ENCODE measurements around the gene ZFAND2B. TPM values are rescaled to one million over a fixed set of nuclear protein-coding genes. Genes with fewer than 3 reads are reported as not detected.

ZFAND2B gene
- total and polyA plus RNA-seq, 3 experiments from 2014 or later = 32.4 to 86.0 (median 36.8) TPM

DNA sequence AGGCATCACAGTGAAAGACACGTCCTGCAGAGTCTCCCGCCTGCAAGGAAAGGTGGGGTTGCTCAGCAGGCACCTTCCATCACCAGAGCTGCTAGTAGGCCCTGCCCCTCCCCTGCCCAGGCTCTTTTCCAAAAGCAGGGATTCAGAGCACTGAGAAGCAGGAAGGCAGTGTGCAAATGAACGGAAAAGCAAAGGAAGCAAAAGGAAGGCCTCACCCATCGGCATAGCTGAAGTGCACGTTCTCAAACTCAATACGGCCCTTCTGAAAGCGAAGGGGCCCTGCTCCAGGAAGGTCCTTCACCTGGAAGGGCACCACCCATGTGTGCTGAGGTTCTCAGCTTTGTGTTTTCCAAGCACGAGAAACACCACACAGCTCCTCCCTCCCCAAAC is 6.4 kb downstream of the ZFAND2B start:
- Histone ChIP-seq H3K4me1 (ENCODE audit: insufficient read depth, low read length) (peaks cover 18% of the 10 kb centered on the region), H3K27me3 (ENCODE audit: insufficient read depth, low read length, poor library complexity, severe bottlenecking) (no peaks in the 10 kb centered on the region), H3K4me3 (ENCODE audit: low read length) (no peak overlapping the region), H3K9me3 (ENCODE audit: low read length) (no peaks in the 10 kb centered on the region), H3K36me3 (ENCODE audit: insufficient read depth, low read length) (peaks cover 13% of the 10 kb centered on the region), H3K27ac (ENCODE audit: low read depth, low read length) (no peak overlapping the region)
- CTCF ChIA-PET = interaction anchor here (0.9 to 9.0 kb wide), 8 partner anchors 12 to 89 kb away, joined by 3 to 110 read pairs (median 8); partner anchors contain the start of genes CNPPD1, NHEJ1 and SLC23A3
- Mint-ChIP-seq H3K4me3 (peak overlapping the region in 1 of 7 donors; percentile 65), H3K27me3 (peaks cover 0 to 2% of the 10 kb centered on the region in 2 donors), H3K9me3 (no peaks in the 10 kb centered on the region), H3K27ac (peak overlapping the region in 2 of 8 donors; percentile 55 to 74), H3K36me3 (peaks cover 0 to 21% (median 5%) of the 10 kb centered on the region in 3 donors), H3K4me1 (peaks cover 27 to 47% (median 40%) of the 10 kb centered on the region in 3 donors)
- POLR2A ChIA-PET = no interaction called here
- DNase-seq = no peak

- Mint-ChIP-seq H3K4me3 (peak overlapping the region in 1 of 7 donors; percentile 65), H3K4me1 (peaks cover 25 to 45% (median 36%) of the 10 kb centered on the region in 3 donors), H3K9me3 (no peaks in the 10 kb centered on the region), H3K36me3 (peaks cover 0 to 16% (median 5%) of the 10 kb centered on the region in 3 donors), H3K27me3 (peaks cover 0 to 2% of the 10 kb centered on the region in 2 donors), H3K27ac (peak overlapping the region in 1 of 8 donors; percentile 55)
- POLR2A ChIA-PET = no interaction called here
- no peak overlapping the region for H3K4me3 ChIP-seq (ENCODE audit: low read length)
- no peak for DNase-seq
- H3K27ac ChIP-seq (ENCODE audit: low read depth, low read length) = no peak overlapping the region
- H3K36me3 ChIP-seq (ENCODE audit: insufficient read depth, low read length) = peaks cover 8% of the 10 kb centered on the region
- peaks cover 18% of the 10 kb centered on the region for H3K4me1 ChIP-seq (ENCODE audit: insufficient read depth, low read length)
- H3K9me3 ChIP-seq (ENCODE audit: low read length) = no peaks in the 10 kb centered on the region
- no peaks in the 10 kb centered on the region for H3K27me3 ChIP-seq (ENCODE audit: insufficient read depth, low read length, poor library complexity, severe bottlenecking)
- CTCF ChIA-PET = interaction anchor here (0.9 to 9.0 kb wide), 8 partner anchors 13 to 89 kb away, joined by 3 to 110 read pairs (median 8); partner anchors contain the start of genes CNPPD1, NHEJ1 and SLC23A3
Observed at GRCh38 chr2:219213486-219214071, 7.0 kb downstream of the ZFAND2B start.

DNA sequence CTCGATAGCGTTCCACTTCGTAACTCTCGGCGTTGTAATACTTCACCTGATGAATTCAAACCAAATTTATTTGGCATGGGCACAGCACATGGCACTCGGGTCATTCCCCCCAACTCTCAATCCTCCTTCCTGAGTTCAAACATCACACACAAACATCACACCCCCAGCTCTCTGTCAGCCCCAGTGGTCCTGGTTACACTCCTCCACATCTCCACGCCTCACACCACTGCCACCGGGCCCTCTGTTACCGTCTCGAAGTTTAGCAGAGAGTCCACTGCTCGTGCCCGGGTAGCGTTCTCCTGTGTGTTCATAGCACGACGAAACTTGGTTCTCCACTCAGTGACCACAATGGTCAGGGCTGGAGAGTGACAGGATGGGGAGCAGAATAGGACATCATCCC is 7.6 kb downstream of the ZFAND2B start:
- H3K27ac Mint-ChIP-seq = peak overlapping the region in 1 of 8 donors; percentile 80
- H3K4me1 Mint-ChIP-seq = peaks cover 25 to 43% (median 33%) of the 10 kb centered on the region in 3 donors
- peaks cover 0 to 2% of the 10 kb centered on the region in 2 donors for H3K27me3 Mint-ChIP-seq
- H3K27ac ChIP-seq (ENCODE audit: low read depth, low read length) = no peak overlapping the region
- no peaks in the 10 kb centered on the region for H3K9me3 Mint-ChIP-seq
- H3K36me3 Mint-ChIP-seq = peaks cover 0 to 10% (median 5%) of the 10 kb centered on the region in 3 donors
- H3K4me3 Mint-ChIP-seq = no peak overlapping the region
- ChIA-PET CTCF (interaction anchor here (1.0 to 9.0 kb wide), 5 partner anchors 9 to 81 kb away, joined by 3 to 68 read pairs (median 22); partner anchors contain the start of genes NHEJ1 and SLC23A3), POLR2A (no interaction called here)
- H3K27me3 ChIP-seq (ENCODE audit: insufficient read depth, low read length, poor library complexity, severe bottlenecking) = no peaks in the 10 kb centered on the region
- H3K4me1 ChIP-seq (ENCODE audit: insufficient read depth, low read length) = peaks cover 21% of the 10 kb centered on the region
- peaks cover 3% of the 10 kb centered on the region for H3K36me3 ChIP-seq (ENCODE audit: insufficient read depth, low read length)
- no peaks in the 10 kb centered on the region for H3K9me3 ChIP-seq (ENCODE audit: low read length)
- no peak for DNase-seq
- H3K4me3 ChIP-seq (ENCODE audit: low read length) = no peak overlapping the region

DNA sequence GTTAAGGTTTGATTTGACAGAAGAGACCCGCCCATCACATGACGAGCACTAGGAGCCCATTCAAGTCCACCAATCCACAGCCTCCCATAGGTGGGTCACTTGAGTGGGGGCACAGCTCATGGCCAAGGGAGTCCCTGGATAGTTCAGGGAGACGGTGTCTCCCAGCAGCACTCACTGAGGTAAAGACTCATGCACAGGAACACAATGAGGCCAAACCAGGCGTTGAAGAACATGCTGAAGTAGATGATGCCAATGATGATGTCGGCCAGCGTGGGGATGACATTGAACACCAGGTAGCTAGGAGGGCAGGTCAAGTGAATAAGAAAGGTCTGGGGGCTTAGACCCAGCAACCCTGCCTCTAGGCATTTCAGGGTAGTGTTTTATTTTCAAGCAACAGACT is 8.2 kb downstream of the ZFAND2B start:
- ChIA-PET POLR2A (interaction anchor here (0.5 to 0.6 kb wide), 2 partner anchors 44 to 77 kb away, joined by 3 to 5 read pairs; no protein-coding TSS in a partner anchor), CTCF (interaction anchor here (1.0 to 9.0 kb wide), 6 partner anchors 10 to 80 kb away, joined by 3 to 68 read pairs (median 14); partner anchors contain the start of genes NHEJ1 and SLC23A3)
- Histone ChIP-seq H3K27me3 (ENCODE audit: insufficient read depth, low read length, poor library complexity, severe bottlenecking) (no peaks in the 10 kb centered on the region), H3K9me3 (ENCODE audit: low read length) (no peaks in the 10 kb centered on the region), H3K27ac (ENCODE audit: low read depth, low read length) (no peak overlapping the region), H3K4me3 (ENCODE audit: low read length) (no peak overlapping the region), H3K36me3 (ENCODE audit: insufficient read depth, low read length) (no peaks in the 10 kb centered on the region), H3K4me1 (ENCODE audit: insufficient read depth, low read length) (peaks cover 26% of the 10 kb centered on the region)
- H3K36me3 Mint-ChIP-seq = peaks cover 0 to 9% (median 5%) of the 10 kb centered on the region in 3 donors
- H3K4me1 Mint-ChIP-seq = peaks cover 26 to 43% (median 33%) of the 10 kb centered on the region in 3 donors
- H3K27ac Mint-ChIP-seq = peak overlapping the region in 1 of 8 donors; percentile 80
- peaks cover 0 to 2% of the 10 kb centered on the region in 2 donors for H3K27me3 Mint-ChIP-seq
- H3K4me3 Mint-ChIP-seq = peak overlapping the region in 1 of 7 donors; percentile 56
- DNase-seq = no peak
- no peaks in the 10 kb centered on the region for H3K9me3 Mint-ChIP-seq

- Histone ChIP-seq H3K9me3 (ENCODE audit: low read length) (no peaks in the 10 kb centered on the region), H3K27me3 (ENCODE audit: insufficient read depth, low read length, poor library complexity, severe bottlenecking) (no peaks in the 10 kb centered on the region), H3K27ac (ENCODE audit: low read depth, low read length) (no peak overlapping the region), H3K36me3 (ENCODE audit: insufficient read depth, low read length) (peaks cover 8% of the 10 kb centered on the region), H3K4me1 (ENCODE audit: insufficient read depth, low read length) (peaks cover 22% of the 10 kb centered on the region), H3K4me3 (ENCODE audit: low read length) (no peak overlapping the region)
- ChIA-PET POLR2A (interaction anchor here (0.9 to 1.3 kb wide), 2 partner anchors 39 to 79 kb away, joined by 3 to 4 read pairs; partner anchors contain the start of gene CNPPD1), CTCF (interaction anchor here (0.6 to 9.0 kb wide), 12 partner anchors 33 to 79 kb away, joined by 3 to 68 read pairs (median 4); partner anchors contain the start of genes NHEJ1, SLC23A3 and TUBA4B)
- H3K27ac Mint-ChIP-seq = peak overlapping the region in 2 of 8 donors; percentile 70 to 72
- DNase-seq = no peak
- peak overlapping the region in 1 of 7 donors; percentile 51 for H3K4me3 Mint-ChIP-seq
- peaks cover 0 to 2% of the 10 kb centered on the region in 2 donors for H3K27me3 Mint-ChIP-seq
- H3K4me1 Mint-ChIP-seq = peaks cover 22 to 32% (median 24%) of the 10 kb centered on the region in 3 donors
- no peaks in the 10 kb centered on the region for H3K9me3 Mint-ChIP-seq
- H3K36me3 Mint-ChIP-seq = peaks cover 0 to 19% (median 5%) of the 10 kb centered on the region in 3 donors
Observed at GRCh38 chr2:219215871-219216534, 9.4 kb downstream of the ZFAND2B start.

DNA sequence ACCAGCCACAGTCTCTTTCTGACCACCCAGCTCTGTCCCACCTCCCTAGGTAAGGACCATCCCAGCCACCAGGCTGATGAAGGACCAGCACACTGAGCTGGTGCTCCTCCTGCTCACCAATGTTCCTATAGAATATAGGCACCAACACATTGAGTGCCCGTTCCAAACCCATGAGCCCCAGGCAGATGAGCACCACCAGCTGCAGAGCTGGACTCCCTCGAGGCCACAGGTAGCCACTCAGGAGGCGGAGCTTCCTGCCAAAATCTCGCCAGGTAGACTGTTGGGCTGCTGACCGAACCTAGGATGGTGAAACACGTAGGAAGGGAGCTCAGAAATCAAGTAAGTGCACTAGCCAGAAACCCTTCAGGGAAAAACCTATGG is 9.9 kb downstream of the ZFAND2B start:
- Histone ChIP-seq H3K27me3 (ENCODE audit: insufficient read depth, low read length, poor library complexity, severe bottlenecking) (no peaks in the 10 kb centered on the region), H3K36me3 (ENCODE audit: insufficient read depth, low read length) (peaks cover 13% of the 10 kb centered on the region), H3K27ac (ENCODE audit: low read depth, low read length) (no peak overlapping the region), H3K9me3 (ENCODE audit: low read length) (no peaks in the 10 kb centered on the region), H3K4me3 (ENCODE audit: low read length) (no peak overlapping the region), H3K4me1 (ENCODE audit: insufficient read depth, low read length) (peaks cover 18% of the 10 kb centered on the region)
- Mint-ChIP-seq H3K4me3 (peak overlapping the region in 5 of 7 donors; percentile 22 to 54 (median 51)), H3K36me3 (peaks cover 2 to 24% (median 9%) of the 10 kb centered on the region in 3 donors), H3K4me1 (peaks cover 17 to 27% (median 19%) of the 10 kb centered on the region in 3 donors), H3K27ac (peak overlapping the region in 2 of 8 donors; percentile 72 to 83), H3K27me3 (peaks cover 0 to 2% of the 10 kb centered on the region in 2 donors), H3K9me3 (no peaks in the 10 kb centered on the region)
- ChIA-PET POLR2A (interaction anchor here (1.3 kb wide), 1 partner anchor 40 kb away, joined by 4 read pairs; the partner anchor contains the start of gene CNPPD1), CTCF (interaction anchor here (0.6 to 9.0 kb wide), 12 partner anchors 12 to 84 kb away, joined by 3 to 68 read pairs (median 3); partner anchors contain the start of genes DNAJB2, NHEJ1 and SLC23A3)
- no peak for DNase-seq

DNA sequence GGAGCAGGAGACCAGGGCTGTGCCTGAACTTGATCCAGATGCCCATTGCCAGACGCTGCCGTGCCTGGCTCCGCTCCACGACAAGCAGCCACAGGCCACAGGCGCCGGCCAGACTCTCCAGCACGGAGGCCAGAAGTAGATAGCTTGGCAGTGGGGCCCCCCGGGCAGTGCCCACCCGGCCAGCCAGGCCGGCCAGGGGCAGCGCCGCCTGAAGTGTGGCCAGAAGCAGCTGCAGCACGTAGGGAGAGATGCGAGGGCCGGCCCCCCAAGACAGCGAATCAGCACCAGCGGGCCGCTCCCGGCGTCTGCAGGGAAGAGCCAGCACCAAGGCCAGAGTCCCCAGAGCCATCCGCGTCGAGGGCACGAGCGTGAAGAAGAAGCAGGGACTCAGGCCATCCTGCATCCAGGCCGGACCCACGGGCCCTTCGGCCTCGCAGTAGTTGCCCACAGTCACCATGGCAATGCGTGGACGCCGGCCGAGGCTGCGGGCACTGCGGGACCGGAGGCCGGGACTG is 11.7 kb downstream of the ZFAND2B start:
- Histone ChIP-seq H3K36me3 (ENCODE audit: insufficient read depth, low read length) (peaks cover 28% of the 10 kb centered on the region), H3K4me1 (ENCODE audit: insufficient read depth, low read length) (peaks cover 18% of the 10 kb centered on the region), H3K27ac (ENCODE audit: low read depth, low read length) (peak overlapping the region; percentile 68), H3K27me3 (ENCODE audit: insufficient read depth, low read length, poor library complexity, severe bottlenecking) (no peaks in the 10 kb centered on the region), H3K9me3 (ENCODE audit: low read length) (no peaks in the 10 kb centered on the region), H3K4me3 (ENCODE audit: low read length) (peak overlapping the region; percentile 72)
- Mint-ChIP-seq H3K27me3 (peaks cover 0 to 2% of the 10 kb centered on the region in 2 donors), H3K36me3 (peaks cover 4 to 40% (median 10%) of the 10 kb centered on the region in 3 donors), H3K9me3 (no peaks in the 10 kb centered on the region), H3K27ac (peak overlapping the region; percentile 36 to 85 (median 78)), H3K4me3 (peak overlapping the region; percentile 66 to 91 (median 83)), H3K4me1 (peaks cover 18 to 26% (median 18%) of the 10 kb centered on the region in 3 donors)
- peak in 2 of 5 donors; percentile 6 to 7 for DNase-seq
- CTCF ChIA-PET = interaction anchor here (0.7 to 9.0 kb wide), 10 partner anchors 11 to 76 kb away, joined by 3 to 68 read pairs (median 5); partner anchors contain the start of genes ANKZF1, ATG9A, GLB1L and NHEJ1
- POLR2A ChIA-PET = interaction anchor here (0.6 to 2.7 kb wide), 11 partner anchors 10 to 61 kb away, joined by 3 to 24 read pairs (median 5); partner anchors contain the start of genes ANKZF1, ATG9A, CNPPD1 and DNAJB2

All from CD8-positive, alpha-beta memory T cell (primary cell).